COLO829 (cell line): Measurements from ENCODE around the gene SOCS3.

Source experiments
- DNase-seq: peaks from one replicate; pipeline ENCODE4 v3.0.0; 2012; ENCODE audit warnings: low spot score

SOCS3 gene, protein sequence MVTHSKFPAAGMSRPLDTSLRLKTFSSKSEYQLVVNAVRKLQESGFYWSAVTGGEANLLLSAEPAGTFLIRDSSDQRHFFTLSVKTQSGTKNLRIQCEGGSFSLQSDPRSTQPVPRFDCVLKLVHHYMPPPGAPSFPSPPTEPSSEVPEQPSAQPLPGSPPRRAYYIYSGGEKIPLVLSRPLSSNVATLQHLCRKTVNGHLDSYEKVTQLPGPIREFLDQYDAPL

DNA sequence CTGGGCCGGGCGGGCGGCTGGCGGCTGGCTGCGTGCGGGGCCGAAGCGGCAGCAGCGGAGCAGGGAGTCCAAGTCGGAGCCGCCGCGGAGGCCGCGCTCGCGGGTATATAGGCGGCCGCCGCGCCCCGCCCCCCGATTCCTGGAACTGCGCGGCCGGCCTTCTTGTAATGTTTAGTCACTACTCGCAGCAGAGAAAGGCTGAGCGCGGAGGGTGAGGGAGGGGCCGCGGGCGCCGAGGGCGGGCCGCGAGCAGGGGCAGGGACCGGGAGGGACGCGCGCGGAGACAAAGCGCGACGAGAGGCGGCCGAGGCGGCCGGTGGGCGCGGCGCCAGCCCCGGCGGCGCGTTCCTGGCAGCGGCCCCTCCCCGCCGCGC lies at the start of gene SOCS3:
Gene SOCS3 (minus strand): TSS at position 81 of the 374 bp plus-strand sequence. CDS start 982 bp downstream, outside the sequence.
- DNase-seq: peak; percentile 74

- DNase-seq: no peak
Measured at GRCh38 chr17:78409191-78409928, 49.5 kb upstream of the SOCS3 start.

DNA sequence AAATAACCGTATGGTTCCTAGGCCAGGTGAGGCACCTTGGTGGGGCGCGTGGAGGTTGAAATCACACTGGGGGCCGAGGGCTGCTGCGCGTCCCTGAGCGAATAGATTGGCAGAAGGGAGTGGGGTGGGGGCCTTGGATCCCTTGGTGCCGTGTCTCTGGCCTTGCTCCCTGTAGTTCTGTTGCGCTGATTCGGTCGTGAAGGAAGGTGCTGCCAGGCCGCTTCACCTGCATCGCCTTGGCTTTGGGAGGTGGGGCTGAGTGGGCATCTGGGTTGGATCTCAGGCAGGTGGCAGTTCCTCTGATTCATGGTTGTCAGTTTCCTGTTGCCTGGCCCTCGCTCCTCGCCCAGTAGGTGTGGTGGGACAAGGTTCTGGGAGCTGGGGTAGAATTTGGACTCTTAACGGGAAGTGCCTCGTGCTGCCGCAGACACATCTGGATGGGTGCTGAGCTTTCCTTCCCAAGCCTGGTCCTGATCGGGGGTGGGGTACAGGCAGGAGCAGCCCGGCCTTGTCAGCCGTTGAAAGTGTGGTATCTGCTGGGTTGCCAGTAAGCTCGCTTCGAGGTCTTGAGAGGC lies 48.7 kb upstream of the SOCS3 start:
- DNase-seq: no peak

DNA sequence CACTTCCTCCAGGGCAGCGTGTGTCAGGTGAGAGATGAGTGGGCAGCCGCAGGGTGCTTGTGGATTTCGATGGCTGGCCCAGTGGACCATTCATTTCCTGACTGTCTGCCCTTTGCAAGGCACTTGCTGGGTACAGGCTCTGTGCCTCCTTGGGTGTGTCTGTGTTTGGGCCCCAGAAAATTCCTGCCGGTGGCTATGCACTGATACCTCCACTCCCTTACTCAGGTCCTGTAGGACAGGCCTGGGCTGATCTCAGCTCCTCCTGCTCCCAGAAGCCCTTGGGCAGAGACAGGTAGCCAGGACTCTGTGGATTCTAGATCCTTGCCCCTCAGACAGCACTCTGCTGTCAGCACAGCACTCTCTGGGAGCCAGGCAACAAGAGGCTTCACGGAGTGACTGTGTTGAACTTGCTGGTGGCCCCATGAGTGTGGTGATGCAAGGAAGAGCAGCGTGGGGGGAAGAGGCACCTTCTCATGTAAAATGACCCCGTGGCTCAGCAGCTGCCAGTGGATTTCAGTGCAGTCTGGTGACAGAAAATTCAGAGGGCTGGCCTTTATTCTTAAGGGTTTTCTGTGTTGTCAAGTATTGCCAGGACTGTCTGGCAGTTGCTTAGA lies 47.6 kb upstream of the SOCS3 start:
- DNase-seq: no peak

DNA sequence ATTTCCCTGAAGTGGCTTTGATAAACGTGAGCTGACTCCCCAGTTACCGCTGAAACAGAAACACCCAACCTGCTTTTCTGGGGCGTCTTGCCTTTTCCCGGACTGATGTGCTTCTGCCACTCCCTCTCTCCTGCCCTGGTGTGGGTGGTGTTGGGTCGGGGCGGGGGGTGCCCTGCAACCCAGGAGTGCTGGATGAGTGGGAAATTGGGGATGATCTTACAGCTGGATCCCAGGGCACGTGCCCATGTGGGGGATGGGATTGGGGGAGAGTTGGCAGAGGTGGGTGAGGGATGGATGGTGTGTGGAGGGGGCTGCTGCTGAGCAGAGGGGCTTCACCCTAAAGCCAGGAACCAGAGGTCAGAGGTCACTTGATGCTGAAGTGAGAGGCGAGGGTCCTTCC lies 47.0 kb upstream of the SOCS3 start:
- DNase-seq: no peak

DNA sequence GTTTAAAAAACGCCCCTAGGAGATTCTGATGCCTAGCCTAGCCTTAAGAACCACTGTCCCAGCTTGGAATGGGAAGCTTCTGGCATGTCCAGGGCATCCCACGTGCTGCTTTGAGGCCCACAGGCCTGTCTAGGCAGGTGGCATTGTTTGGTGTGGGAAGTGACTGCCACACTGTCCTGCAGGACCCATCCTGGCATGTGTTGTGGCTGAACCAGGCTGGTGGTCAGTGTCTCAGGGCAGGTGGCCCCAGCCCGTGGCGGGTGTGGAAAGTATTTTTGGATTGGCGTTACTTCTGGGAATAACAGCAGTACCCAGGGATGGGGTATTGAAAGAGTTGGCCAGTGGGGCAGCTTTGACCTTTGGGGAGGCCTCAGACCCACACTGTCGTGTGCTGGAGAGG lies 46.5 kb upstream of the SOCS3 start:
- no peak for DNase-seq

DNA sequence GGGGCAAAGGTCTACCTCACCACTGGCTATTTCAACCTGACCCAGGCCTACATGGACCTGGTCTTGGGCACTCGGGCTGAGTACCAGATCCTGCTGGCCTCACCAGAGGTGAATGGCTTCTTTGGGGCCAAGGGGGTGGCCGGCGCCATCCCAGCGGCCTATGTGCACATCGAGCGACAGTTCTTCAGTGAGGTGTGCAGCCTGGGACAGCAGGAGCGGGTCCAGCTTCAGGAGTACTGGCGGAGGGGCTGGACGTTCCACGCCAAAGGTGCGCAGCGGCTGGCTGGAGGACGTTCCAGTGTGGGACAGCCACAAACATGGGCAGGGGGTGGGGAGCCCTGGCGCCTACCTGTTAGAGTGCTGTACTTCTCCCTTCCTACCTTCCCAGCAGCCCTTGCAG lies 43.9 kb upstream of the SOCS3 start:
- DNase-seq: no peak

DNA sequence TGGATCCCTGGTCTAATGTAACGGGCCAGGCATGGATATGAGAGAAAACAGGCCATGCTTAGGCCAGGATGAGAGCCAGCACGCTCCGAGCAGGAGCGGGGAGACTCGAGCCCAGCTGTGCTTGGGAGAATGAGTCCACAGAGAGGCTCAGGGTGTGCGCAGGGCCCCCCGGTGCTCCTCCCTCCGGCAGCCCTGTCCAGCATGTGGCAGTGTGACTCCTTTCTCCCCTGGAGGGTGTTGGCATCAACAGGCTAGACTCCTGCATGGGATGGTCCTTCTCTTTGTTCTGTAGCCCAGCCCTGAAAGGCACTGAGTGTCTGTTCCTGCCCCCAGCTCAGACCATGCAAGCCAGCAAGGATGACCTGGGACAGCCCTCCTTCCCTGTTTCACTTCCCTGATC lies 42.0 kb upstream of the SOCS3 start:
- DNase-seq: no peak

DNA sequence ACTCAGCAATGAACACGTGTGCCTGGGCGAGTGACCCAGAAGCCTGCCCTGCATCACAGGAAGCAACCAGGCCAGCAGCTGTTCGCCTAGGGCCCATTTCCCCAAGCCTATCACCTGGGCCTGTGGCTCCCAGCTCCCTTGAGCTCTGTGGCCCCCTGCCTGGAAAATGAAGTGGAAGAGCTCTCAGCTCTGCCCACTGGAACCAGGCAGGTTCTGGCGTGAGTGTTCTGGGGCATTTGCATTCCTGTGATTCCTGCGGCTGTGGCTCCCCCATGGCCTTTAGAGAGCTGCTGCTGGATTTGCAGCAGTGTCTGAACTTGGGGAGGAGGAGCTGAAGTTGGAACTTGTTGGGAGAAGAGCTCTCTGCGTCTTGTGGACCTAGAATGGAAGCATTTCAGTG lies 41.4 kb upstream of the SOCS3 start:
- no peak for DNase-seq

- DNase-seq: no peak
Measured at GRCh38 chr17:78400581-78401240, 40.8 kb upstream of the SOCS3 start.

DNA sequence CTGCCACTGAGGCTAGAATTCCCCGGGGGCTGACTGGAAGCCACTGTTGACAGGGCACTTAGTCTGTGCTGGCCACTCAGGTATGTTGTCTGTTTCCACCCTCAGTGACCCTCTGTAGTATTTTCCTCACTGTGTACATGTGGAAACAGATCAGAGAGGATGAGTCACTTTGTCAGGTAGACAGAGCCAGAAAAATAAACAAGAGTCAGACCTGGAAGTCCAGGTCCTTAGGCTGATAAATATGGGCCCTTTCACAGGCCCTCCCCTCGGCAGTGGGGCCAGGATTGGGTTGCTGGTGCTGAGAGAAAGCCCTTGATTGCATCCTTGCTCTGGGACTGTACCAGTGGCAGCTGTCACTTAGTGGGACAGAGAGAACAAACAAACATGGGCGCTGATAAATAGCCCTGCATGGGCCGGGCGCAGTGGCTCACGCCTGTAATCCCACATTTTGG lies 39.8 kb upstream of the SOCS3 start:
- DNase-seq: no peak

- DNase-seq: no peak
Measured at GRCh38 chr17:78399028-78399692, 39.3 kb upstream of the SOCS3 start.

- DNase-seq: no peak
Measured at GRCh38 chr17:78398390-78398789, 38.5 kb upstream of the SOCS3 start.

DNA sequence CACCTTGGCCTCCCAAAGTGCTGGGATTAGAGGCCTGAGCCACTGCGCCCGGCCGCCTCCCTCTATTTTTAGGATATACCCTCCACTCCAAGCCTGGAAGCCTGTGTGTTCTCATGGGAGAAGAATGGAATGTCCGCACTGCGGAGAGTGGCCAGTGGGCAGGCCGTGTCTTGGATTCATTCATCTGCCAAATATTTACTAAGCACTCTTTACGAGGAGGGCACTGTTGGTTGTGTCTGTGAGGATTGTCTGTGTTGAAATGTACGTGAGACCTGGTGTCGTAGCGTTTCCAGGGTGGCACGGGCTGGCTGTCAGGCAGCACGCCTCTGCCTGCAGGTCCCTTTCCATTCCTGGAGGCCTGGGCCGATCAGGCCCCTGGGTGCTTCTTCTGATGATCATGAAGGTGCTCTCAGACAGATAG lies 37.8 kb upstream of the SOCS3 start:
- no peak for DNase-seq

DNA sequence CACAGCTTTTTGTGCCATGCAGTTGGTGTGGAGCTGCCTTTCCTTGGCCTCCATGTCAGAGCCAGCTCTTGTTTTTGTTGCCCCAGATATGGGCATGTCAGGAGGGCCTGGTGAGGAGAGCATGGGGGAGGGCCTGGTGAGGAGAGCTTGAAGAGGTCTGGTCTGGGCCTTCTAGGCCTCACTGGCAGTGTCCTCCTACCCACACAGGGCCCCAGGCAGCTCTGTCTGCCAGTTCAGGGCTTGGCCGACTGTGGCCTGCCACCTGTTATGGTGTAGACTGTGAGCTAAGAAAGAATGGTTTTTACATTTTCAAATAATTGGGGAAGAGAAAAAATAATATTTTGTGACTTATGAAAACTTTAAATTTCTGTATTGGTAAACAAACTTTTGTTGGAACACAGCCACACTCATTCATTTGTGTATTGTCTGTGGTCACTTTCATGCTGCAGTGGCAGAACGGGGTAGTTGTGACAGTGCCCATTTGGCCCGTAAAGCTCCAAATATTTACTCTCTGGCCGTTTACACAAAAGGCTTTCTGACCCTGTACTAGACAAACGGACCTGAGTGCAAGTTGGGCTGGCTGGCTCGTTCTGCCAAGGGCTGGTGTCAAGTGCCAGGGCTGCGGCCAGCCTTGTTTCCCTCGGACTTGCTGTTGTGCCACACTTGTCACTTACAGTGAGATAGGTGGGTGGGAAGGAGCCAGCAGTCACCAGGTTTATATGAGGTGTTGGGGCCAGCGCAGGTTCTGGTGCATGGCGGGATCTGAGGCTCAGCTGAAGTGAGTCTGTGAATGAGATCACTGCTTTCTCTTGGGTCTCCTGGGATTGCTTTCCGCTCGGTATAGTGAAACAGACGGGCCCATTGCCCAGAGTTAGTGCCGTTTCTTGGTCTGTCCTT lies 36.8 kb upstream of the SOCS3 start:
- no peak for DNase-seq

- no peak for DNase-seq
Measured at GRCh38 chr17:78395155-78395554, 35.3 kb upstream of the SOCS3 start.

GRCh38 chr17:78394209-78394608 lies 34.3 kb upstream of the SOCS3 start:
- no peak for DNase-seq

DNA sequence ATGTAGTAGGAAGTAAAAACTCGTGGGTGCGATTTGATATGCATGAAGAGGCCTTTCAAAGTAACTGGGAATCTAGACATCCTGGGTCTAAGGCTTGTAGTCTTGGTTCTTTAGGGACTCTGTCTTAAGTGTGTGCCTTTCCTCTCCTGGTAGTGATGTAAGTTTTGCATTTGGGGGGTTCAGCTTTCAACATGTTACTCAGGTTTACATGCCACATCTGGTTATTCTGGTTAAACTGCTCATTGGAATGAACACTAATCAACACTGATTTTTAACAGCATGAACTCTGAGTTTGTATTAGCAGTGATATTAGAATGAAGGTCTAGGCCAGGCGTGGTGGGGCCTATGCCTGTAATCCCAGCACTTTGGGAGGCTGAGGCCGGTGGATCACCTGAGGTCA lies 33.7 kb upstream of the SOCS3 start:
- no peak for DNase-seq

DNA sequence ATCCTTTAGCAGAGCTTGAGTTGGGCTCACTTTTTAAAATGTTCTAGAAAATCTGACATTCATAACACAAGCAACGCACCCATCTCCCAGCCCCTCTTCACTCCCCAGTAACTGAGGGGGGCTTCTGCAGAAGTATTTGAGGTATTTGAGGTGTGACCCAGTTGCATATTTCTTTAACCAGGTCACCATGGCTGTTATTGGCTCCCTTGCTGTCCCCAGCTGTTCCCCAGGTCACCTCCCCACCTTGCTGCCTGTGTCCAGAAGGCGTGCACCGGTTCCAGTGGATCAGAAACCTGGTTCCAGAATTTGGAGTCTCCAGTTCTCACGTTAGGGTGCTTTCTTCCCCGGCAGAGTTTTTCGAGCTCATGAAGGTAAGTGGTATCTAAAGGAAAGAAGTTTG lies 32.4 kb upstream of the SOCS3 start:
- DNase-seq: no peak

DNA sequence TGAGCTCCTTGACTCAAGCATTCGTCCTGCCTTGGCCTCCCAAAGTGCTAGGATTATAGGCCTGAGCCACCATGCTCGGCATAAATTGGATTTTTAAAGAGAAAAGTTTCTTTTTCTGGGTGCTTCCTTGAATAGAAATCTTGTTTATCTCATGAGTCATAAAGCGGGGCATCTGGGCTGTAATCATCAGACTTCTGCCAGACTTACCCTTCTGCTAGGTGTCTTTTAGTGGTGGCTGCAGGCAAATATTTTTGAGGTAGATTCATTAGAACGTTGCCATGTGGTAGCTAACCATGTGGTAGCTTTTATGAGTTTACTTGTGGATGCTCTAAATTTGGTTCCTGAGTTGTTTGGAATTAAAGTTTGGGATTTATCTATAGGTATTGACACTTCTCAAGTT lies 32.0 kb upstream of the SOCS3 start:
- DNase-seq: no peak

DNA sequence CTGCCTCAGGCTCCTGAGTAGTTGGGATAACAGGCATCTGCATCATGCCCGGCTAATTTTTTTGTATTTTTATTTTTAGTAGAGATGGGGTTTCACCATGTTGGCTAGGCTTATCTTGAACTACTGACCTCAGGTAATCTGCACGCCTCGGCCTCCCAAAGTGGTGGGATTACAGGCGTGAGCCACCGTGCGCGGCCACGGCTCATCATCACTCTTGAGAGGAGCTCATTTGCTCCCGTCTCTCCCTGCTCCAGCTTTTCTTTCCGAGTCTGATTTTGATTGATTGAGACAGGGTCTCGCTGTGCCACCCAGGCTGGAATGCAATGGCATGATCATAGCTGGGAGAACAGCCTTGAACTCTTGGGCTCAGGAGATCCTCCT lies 31.2 kb upstream of the SOCS3 start:
- DNase-seq: no peak
